SK-N-SH (cell line): ENCODE data around the gene FAM163A. TPM values are rescaled to one million over a fixed set of nuclear protein-coding genes. Genes with fewer than 3 reads are reported as not detected.

Experiments used
- CTCF ChIA-PET: fragments of 300-600, 350-600 bp; formaldehyde crosslinking; extraction: SDS; loops from one replicate; lab custom pipeline; 2021; lab: Yijun Ruan, JAX
- POLR2A ChIA-PET: fragments of 350-600 bp; sonication (Branson Sonifier 250); formaldehyde crosslinking; extraction: SDS; loops from one replicate; lab custom pipeline; 2020; ENCODE audit warnings: antibody characterized with exemption, inconsistent platforms; lab: Yijun Ruan, JAX
- DNase-seq: peaks from one replicate; pipeline ENCODE4 v3.0.0; 2012
- H2AFZ ChIP-seq: fragments of 200-600 bp; sonication (generic); 2 replicates; pipeline ENCODE4 v1.8.1; 2016; ENCODE audit warnings: antibody characterized with exemption, mild to moderate bottlenecking, low read depth
- H3F3A ChIP-seq: fragments of 200-600 bp; sonication (generic); replicated peaks from 2 replicates; pipeline ENCODE3; 2016; ENCODE audit warnings: antibody characterized with exemption, mild to moderate bottlenecking; ENCODE audit not compliant: insufficient read depth
- H3K27ac ChIP-seq, 2 experiments: fragments of 200-500 bp in 1 of 2; fragments of 200-600 bp in 1 of 2; sonication (Bioruptor generic) in 1 of 2; sonication (generic), shearing (Covaris generic) in 1 of 2; 2 replicates each; pipeline versions ENCODE4 v1.5.1 to v1.6.1; 2014 to 2016; ENCODE audit warnings: low read depth in 2 of 2, inconsistent platforms in 1 of 2, low read length in 1 of 2, mild to moderate bottlenecking in 1 of 2, mixed read lengths in 1 of 2
- H3K27me3 ChIP-seq: fragments of 200-600 bp; sonication (generic), shearing (Covaris generic); 2 replicates; pipeline ENCODE4 v1.6.1; 2016; ENCODE audit warnings: mixed run types; ENCODE audit not compliant: insufficient read depth
- H3K36me3 ChIP-seq, 2 experiments: fragments of 200-500 bp in 1 of 2; fragments of 200-600 bp in 1 of 2; sonication (Bioruptor generic) in 1 of 2; sonication (generic) in 1 of 2; replicated peaks in 1 of 2; 2 replicates each; pipeline versions ENCODE3 to v1.5.1; 2014 to 2016; ENCODE audit warnings: low read length in 1 of 2, mild to moderate bottlenecking in 1 of 2; ENCODE audit not compliant: insufficient read depth in 2 of 2, control insufficient read depth in 1 of 2
- H3K4me1 ChIP-seq, 2 experiments: fragments of 200-500 bp in 1 of 2; fragments of 200-600 bp in 1 of 2; sonication (Bioruptor generic) in 1 of 2; sonication (generic), shearing (Covaris generic) in 1 of 2; 2 replicates each; pipeline versions ENCODE4 v1.5.1 to v1.6.1; 2014 to 2016; ENCODE audit warnings: low read depth in 1 of 2, low read length in 1 of 2, mixed run types in 1 of 2; ENCODE audit not compliant: insufficient read depth in 2 of 2, control insufficient read depth in 1 of 2
- H3K4me2 ChIP-seq: fragments of 200-600 bp; sonication (generic), shearing (Covaris generic); 2 replicates; pipeline ENCODE4 v1.6.1; 2017; ENCODE audit warnings: mixed run types
- H3K4me3 ChIP-seq, 2 experiments: fragments of 200-500 bp in 1 of 2; fragments of 200-600 bp in 1 of 2; sonication (Bioruptor generic) in 1 of 2; sonication (generic), shearing (Covaris generic) in 1 of 2; 2 replicates each; pipeline versions ENCODE4 v1.5.1 to v1.8.1; 2014 to 2016; ENCODE audit warnings: low read depth in 2 of 2, inconsistent platforms in 1 of 2, low read length in 1 of 2, mild to moderate bottlenecking in 1 of 2, mixed read lengths in 1 of 2, moderate library complexity in 1 of 2
- H3K79me2 ChIP-seq: fragments of 200-600 bp; sonication (generic); 2 replicates; pipeline ENCODE4 v1.8.1; 2017; ENCODE audit warnings: mild to moderate bottlenecking; ENCODE audit not compliant: insufficient read depth
- H3K9ac ChIP-seq: fragments of 200-600 bp; sonication (generic); 2 replicates; pipeline ENCODE4 v1.6.1; 2017; ENCODE audit warnings: mixed run types
- H3K9me2 ChIP-seq: fragments of 200-600 bp; sonication (generic); 2 replicates; pipeline ENCODE4 v1.6.1; 2017; ENCODE audit warnings: mixed run types
- H3K9me3 ChIP-seq: fragments of 200-600 bp; sonication (generic); 2 replicates; pipeline ENCODE4 v1.6.1; 2017; ENCODE audit warnings: mixed run types, mild to moderate bottlenecking, moderate library complexity
- H4K20me1 ChIP-seq: fragments of 200-600 bp; sonication (generic); 2 replicates; pipeline ENCODE4 v1.6.1; 2017; ENCODE audit warnings: mild to moderate bottlenecking, mixed run types; ENCODE audit not compliant: insufficient read depth
- ELF1 ChIP-seq: IDR thresholded peaks from 2 replicates; pipeline ENCODE4 v1.4.0; 2012
- EP300 ChIP-seq, 2 experiments: IDR thresholded peaks; 2 replicates each; pipeline versions ENCODE4 v1.4.0 to v1.6.1; 2012; ENCODE audit warnings: borderline replicate concordance in 1 of 2, low read depth in 1 of 2, low read length in 1 of 2
- EZH2phosphoT487 ChIP-seq: fragments of 200-600 bp; sonication (generic); IDR thresholded peaks from 2 replicates; pipeline ENCODE4 v1.6.1; 2017; ENCODE audit warnings: low read depth, mixed run types, mild to moderate bottlenecking, antibody characterized with exemption, moderate library complexity, borderline replicate concordance
- FOSL2 ChIP-seq: IDR thresholded peaks from 2 replicates; pipeline ENCODE4 v1.4.0; 2012; ENCODE audit warnings: low read depth, mild to moderate bottlenecking, moderate library complexity, borderline replicate concordance
- FOXJ3 ChIP-seq: sonication (generic); formaldehyde crosslinking; IDR thresholded peaks from 2 replicates; pipeline ENCODE4 v1.5.1; 2020; ENCODE audit warnings: mild to moderate bottlenecking, missing genetic modification reagents
- GATA2 ChIP-seq: sonication (generic); formaldehyde crosslinking; IDR thresholded peaks from 2 replicates; pipeline ENCODE4 v1.5.0; 2020; ENCODE audit warnings: mild to moderate bottlenecking, missing genetic modification reagents
- MEF2A ChIP-seq: IDR thresholded peaks from 2 replicates; pipeline ENCODE4 v1.4.0; 2012; ENCODE audit warnings: low read depth, borderline replicate concordance
- MXI1 ChIP-seq: IDR thresholded peaks from 2 replicates; pipeline ENCODE4 v1.6.1; 2012; ENCODE audit warnings: mild to moderate bottlenecking, low read depth, low read length, improper control_type of control experiment
- POLR2AphosphoS5 ChIP-seq: IDR thresholded peaks from 2 replicates; pipeline ENCODE4 v1.6.1; 2012; ENCODE audit warnings: low read depth, low read length
- RAD21 ChIP-seq: IDR thresholded peaks from 2 replicates; pipeline ENCODE4 v1.6.1; 2012; ENCODE audit warnings: mild to moderate bottlenecking, low read length
- RCOR1 ChIP-seq: fragments of 150-350 bp; IDR thresholded peaks from 2 replicates; pipeline ENCODE4 v1.6.1; 2017; ENCODE audit warnings: antibody characterized with exemption, low read length
- RFX5 ChIP-seq: IDR thresholded peaks from 2 replicates; pipeline ENCODE4 v1.6.1; 2012; ENCODE audit warnings: mild to moderate bottlenecking, improper control_type of control experiment, low read length
- SMC3 ChIP-seq: IDR thresholded peaks from 2 replicates; pipeline ENCODE4 v1.6.1; 2012; ENCODE audit warnings: low read depth, low read length, improper control_type of control experiment
- TAF1 ChIP-seq: IDR thresholded peaks from 2 replicates; pipeline ENCODE4 v1.6.1; 2012; ENCODE audit warnings: low read depth, mild to moderate bottlenecking, low read length, moderate library complexity, borderline replicate concordance
- TEAD4 ChIP-seq: IDR thresholded peaks from 2 replicates; pipeline ENCODE4 v1.4.0; 2012; ENCODE audit warnings: mild to moderate bottlenecking, borderline replicate concordance; ENCODE audit not compliant: insufficient read depth
- polyA plus RNA-seq, 3 experiments: library from polyadenylated mRNA; depleted of rRNA; stranded (reverse); fragments of >200 nt; gene quantifications; 2 replicates each; pipeline ENCODE4 v1.2.3, GENCODE V29; 2012
- TF ChIP-seq, protein P1 (sequence below): IDR thresholded peaks from 2 replicates; pipeline ENCODE4 v1.4.0; 2012; ENCODE audit warnings: low read depth, borderline replicate concordance
- TF ChIP-seq, protein P2 (sequence below): IDR thresholded peaks from 2 replicates; pipeline ENCODE4; 2012
- TF ChIP-seq, protein P3 (sequence below): fragments of 150-350 bp; IDR thresholded peaks from 2 replicates; pipeline ENCODE4 v1.6.1; 2017; ENCODE audit warnings: antibody characterized with exemption, low read length, low read depth, borderline replicate concordance
- TF ChIP-seq, protein P4 (sequence below): IDR thresholded peaks from 2 replicates; pipeline ENCODE4 v1.4.0; 2012; ENCODE audit warnings: low read depth, borderline replicate concordance

FAM163A gene
- polyA plus RNA-seq, 1 of the 3 experiments (the other 2 are of a cell fraction): 0.43 TPM

DNA sequence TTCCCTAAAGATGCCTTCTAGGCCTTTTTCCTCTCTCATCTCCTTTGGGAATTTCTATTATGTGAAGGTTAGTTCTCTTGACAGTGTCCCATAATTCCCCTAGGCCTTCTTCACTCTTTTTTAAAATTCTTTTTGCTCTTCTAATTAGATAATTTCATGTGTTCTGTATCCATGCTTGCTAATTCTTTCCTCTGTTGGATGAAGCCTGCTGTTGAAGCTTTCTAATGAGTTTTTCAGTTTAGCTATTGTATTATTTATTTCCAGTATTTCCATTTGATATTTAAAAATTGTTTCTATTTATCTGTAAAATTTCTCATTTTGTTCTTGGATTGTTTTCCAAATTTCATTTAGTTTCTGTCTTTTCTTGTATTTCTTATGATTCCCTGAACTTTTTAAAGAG lies 28.5 kb upstream of the FAM163A start:
- no peaks in the 10 kb centered on the region for H3K36me3 ChIP-seq
- no peak overlapping the region for H2AFZ ChIP-seq
- no peaks in the 10 kb centered on the region for H3F3A ChIP-seq
- 0 out of 2 replicates have a peak, but pooled peaks cover 5% of the 10 kb centered on the region for H3K9me3 ChIP-seq
- no peaks in the 10 kb centered on the region for H3K9me2 ChIP-seq
- no peak for TF ChIP-seq TAF1
- no peak for TF ChIP-seq EP300 (IDR thresholded peaks at IDR 0.05; ENCODE audit: borderline replicate concordance in 1 of 2, low read depth in 1 of 2, low read length in 1 of 2)
- TF ChIP-seq FOXJ3: no peak
- TF ChIP-seq EZH2phosphoT487: no peak
- no peak for TF ChIP-seq RAD21
- no peak for TF ChIP-seq RFX5
- TF ChIP-seq POLR2AphosphoS5: no peak
- TF ChIP-seq, protein P1, sequence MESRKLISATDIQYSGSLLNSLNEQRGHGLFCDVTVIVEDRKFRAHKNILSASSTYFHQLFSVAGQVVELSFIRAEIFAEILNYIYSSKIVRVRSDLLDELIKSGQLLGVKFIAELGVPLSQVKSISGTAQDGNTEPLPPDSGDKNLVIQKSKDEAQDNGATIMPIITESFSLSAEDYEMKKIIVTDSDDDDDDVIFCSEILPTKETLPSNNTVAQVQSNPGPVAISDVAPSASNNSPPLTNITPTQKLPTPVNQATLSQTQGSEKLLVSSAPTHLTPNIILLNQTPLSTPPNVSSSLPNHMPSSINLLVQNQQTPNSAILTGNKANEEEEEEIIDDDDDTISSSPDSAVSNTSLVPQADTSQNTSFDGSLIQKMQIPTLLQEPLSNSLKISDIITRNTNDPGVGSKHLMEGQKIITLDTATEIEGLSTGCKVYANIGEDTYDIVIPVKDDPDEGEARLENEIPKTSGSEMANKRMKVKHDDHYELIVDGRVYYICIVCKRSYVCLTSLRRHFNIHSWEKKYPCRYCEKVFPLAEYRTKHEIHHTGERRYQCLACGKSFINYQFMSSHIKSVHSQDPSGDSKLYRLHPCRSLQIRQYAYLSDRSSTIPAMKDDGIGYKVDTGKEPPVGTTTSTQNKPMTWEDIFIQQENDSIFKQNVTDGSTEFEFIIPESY: no peak
- TF ChIP-seq, protein P2, sequence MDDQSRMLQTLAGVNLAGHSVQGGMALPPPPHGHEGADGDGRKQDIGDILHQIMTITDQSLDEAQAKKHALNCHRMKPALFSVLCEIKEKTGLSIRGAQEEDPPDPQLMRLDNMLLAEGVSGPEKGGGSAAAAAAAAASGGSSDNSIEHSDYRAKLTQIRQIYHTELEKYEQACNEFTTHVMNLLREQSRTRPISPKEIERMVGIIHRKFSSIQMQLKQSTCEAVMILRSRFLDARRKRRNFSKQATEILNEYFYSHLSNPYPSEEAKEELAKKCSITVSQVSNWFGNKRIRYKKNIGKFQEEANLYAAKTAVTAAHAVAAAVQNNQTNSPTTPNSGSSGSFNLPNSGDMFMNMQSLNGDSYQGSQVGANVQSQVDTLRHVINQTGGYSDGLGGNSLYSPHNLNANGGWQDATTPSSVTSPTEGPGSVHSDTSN: no peak
- TF ChIP-seq SMC3: no peak
- TF ChIP-seq RCOR1: no peak
- TF ChIP-seq MEF2A: no peak
- TF ChIP-seq MXI1: no peak
- no peak for TF ChIP-seq TEAD4
- no peak for TF ChIP-seq GATA2 (CRISPR knock-in tag)
- POLR2A ChIA-PET: no interaction called here
- no peak for DNase-seq
- H3K27ac ChIP-seq: no peak overlapping the region
- CTCF ChIA-PET: interaction anchor here (0.6 to 16.1 kb wide), 4 partner anchors 8 to 100 kb away, joined by 3 to 862 read pairs (median 4); no protein-coding TSS in a partner anchor
- no peak overlapping the region for H3K9ac ChIP-seq
- H3K4me2 ChIP-seq: no peak overlapping the region
- H3K79me2 ChIP-seq: no peaks in the 10 kb centered on the region
- H4K20me1 ChIP-seq: no peaks in the 10 kb centered on the region
- H3K27me3 ChIP-seq: no peaks in the 10 kb centered on the region
- H3K4me1 ChIP-seq: peaks cover 0 to 8% of the 10 kb centered on the region in 2 experiments; a peak in 2 of 4 replicates
- no peak overlapping the region for H3K4me3 ChIP-seq

DNA sequence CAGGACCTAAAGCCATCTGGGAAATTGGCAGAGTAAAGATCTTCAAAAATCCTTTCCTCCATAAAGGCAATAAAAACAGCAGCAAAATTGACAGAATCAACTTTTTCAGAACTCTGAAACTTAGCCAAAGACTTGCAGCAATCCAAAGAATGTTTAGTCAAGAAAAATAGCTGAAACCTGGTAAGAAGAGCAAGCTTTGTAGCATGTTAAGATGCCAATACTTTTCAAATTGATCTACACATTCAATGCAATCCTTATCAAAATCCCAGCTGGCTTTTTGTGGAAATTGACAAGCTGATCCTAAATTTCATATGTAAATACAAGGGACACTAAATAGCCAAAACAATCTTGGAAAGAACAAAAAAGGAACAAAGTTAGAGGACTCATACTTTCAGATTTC lies 23.8 kb upstream of the FAM163A start:
- TF ChIP-seq TEAD4 (no peak), RAD21 (no peak), MXI1 (no peak), POLR2AphosphoS5 (no peak), FOSL2 (no peak), ELF1 (no peak), FOXJ3 (no peak)
- TF ChIP-seq, protein P3, sequence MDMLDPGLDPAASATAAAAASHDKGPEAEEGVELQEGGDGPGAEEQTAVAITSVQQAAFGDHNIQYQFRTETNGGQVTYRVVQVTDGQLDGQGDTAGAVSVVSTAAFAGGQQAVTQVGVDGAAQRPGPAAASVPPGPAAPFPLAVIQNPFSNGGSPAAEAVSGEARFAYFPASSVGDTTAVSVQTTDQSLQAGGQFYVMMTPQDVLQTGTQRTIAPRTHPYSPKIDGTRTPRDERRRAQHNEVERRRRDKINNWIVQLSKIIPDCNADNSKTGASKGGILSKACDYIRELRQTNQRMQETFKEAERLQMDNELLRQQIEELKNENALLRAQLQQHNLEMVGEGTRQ: no peak
- TF ChIP-seq, protein P2: no peak
- TF ChIP-seq, protein P4, sequence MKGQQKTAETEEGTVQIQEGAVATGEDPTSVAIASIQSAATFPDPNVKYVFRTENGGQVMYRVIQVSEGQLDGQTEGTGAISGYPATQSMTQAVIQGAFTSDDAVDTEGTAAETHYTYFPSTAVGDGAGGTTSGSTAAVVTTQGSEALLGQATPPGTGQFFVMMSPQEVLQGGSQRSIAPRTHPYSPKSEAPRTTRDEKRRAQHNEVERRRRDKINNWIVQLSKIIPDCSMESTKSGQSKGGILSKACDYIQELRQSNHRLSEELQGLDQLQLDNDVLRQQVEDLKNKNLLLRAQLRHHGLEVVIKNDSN: no peak
- TF ChIP-seq, protein P1: no peak

More for the DNA sequence above, 23.8 kb upstream of the FAM163A start:
- ChIA-PET POLR2A (no interaction called here), CTCF (interaction anchor here (0.9 to 2.1 kb wide), 4 partner anchors 9 to 95 kb away, joined by 3 to 11 read pairs (median 7); no protein-coding TSS in a partner anchor)
- Histone ChIP-seq H3K9ac (no peak overlapping the region), H3K36me3 (no peaks in the 10 kb centered on the region), H3K4me3 (no peak overlapping the region), H3K27me3 (no peaks in the 10 kb centered on the region), H2AFZ (no peak overlapping the region), H3K27ac (no peak overlapping the region), H3K4me1 (no peaks in the 10 kb centered on the region), H3F3A (no peaks in the 10 kb centered on the region), H3K9me2 (no peaks in the 10 kb centered on the region), H3K79me2 (no peaks in the 10 kb centered on the region), H3K4me2 (no peak overlapping the region), H4K20me1 (no peaks in the 10 kb centered on the region), H3K9me3 (0 out of 2 replicates have a peak, but pooled peaks cover 5% of the 10 kb centered on the region)
- DNase-seq: no peak
